HG03139 (cell line): Measurements from ENCODE around the gene NGB.

Experiments
- ATAC-seq: cut with Tn5 transposase; IDR thresholded peaks from one replicate; pipeline ENCODE4 v1.9.1; 2021; ENCODE audit not compliant: unreplicated experiment

NGB gene

GRCh38 chr14:77265561-77266335 is 5.3 kb downstream of the NGB start:
- no peak for ATAC-seq

GRCh38 chr14:77265187-77265515 is 5.9 kb downstream of the NGB start:
- ATAC-seq = no peak

- no peak for ATAC-seq
These were observed 6.4 kb downstream of the NGB start for GRCh38 chr14:77264466-77265186.

- no peak for ATAC-seq
These were observed 10.4 kb downstream of the NGB start for GRCh38 chr14:77260631-77261030.

GRCh38 chr14:77260199-77260598 is 10.8 kb downstream of the NGB start:
- ATAC-seq = no peak

GRCh38 chr14:77259025-77259715 is 11.8 kb downstream of the NGB start:
- no peak for ATAC-seq

- ATAC-seq = no peak
These were observed 12.4 kb downstream of the NGB start for GRCh38 chr14:77258566-77258965.

GRCh38 chr14:77257700-77258099 is 13.3 kb downstream of the NGB start:
- ATAC-seq = no peak

GRCh38 chr14:77256694-77257093 is 14.3 kb downstream of the NGB start:
- no peak for ATAC-seq

- no peak for ATAC-seq
These were observed 17.4 kb downstream of the NGB start for GRCh38 chr14:77253333-77254190.

- no peak for ATAC-seq
These were observed 19.1 kb downstream of the NGB start for GRCh38 chr14:77251870-77252269.

- ATAC-seq = no peak
These were observed 20.1 kb downstream of the NGB start for GRCh38 chr14:77250927-77251326.

- ATAC-seq = no peak
These were observed 21.7 kb downstream of the NGB start for GRCh38 chr14:77249286-77249685.

- no peak for ATAC-seq
These were observed 22.3 kb downstream of the NGB start for GRCh38 chr14:77248666-77249065.

GRCh38 chr14:77246784-77247183 is 24.2 kb downstream of the NGB start:
- no peak for ATAC-seq

GRCh38 chr14:77245820-77246219 is 25.2 kb downstream of the NGB start:
- ATAC-seq = no peak

- ATAC-seq = no peak
These were observed 27.2 kb downstream of the NGB start for GRCh38 chr14:77243853-77244252.

- ATAC-seq = no peak
These were observed 28.3 kb downstream of the NGB start for GRCh38 chr14:77242752-77243151.

- no peak for ATAC-seq
These were observed 29.1 kb downstream of the NGB start for GRCh38 chr14:77241955-77242354.

GRCh38 chr14:77240336-77240915 is 30.6 kb downstream of the NGB start:
- ATAC-seq = no peak

- ATAC-seq = no peak
These were observed 31.6 kb downstream of the NGB start for GRCh38 chr14:77239412-77239811.
